Peyer's patch (tissue), 4 donors: ENCODE measurements around the gene KATNA1. TPM values are rescaled to one million over a fixed set of nuclear protein-coding genes. Genes with fewer than 3 reads are reported as not detected.

Experiments
- DNase-seq, 3 donors: peaks; one replicate each; pipeline ENCODE4 v3.0.0-alpha.2; 2017 to 2019
- H3K27ac ChIP-seq, 4 donors: fragments of 200-600 bp; sonication (generic); one replicate each; pipeline ENCODE4 v1.5.1; 2016 to 2019
- H3K27me3 ChIP-seq, 2 donors: fragments of 200-600 bp; sonication (generic); one replicate each; pipeline ENCODE4 v1.5.1; 2019
- H3K36me3 ChIP-seq, 3 donors: fragments of 200-600 bp; sonication (generic); one replicate each; pipeline ENCODE4 v1.5.1; 2016 to 2019
- H3K4me1 ChIP-seq, 4 donors: fragments of 200-600 bp; sonication (generic); one replicate each; pipeline ENCODE4 v1.5.1; 2016 to 2019
- H3K4me3 ChIP-seq, 4 donors: fragments of 200-600 bp; sonication (generic); 1 replicate in 3 of 4; 2 replicates in 1 of 4; pipeline ENCODE4 v1.5.1; 2016 to 2019; ENCODE audit warnings: mild to moderate bottlenecking in 1 of 4
- H3K9me3 ChIP-seq, 4 donors: fragments of 200-600 bp; sonication (generic); one replicate each; pipeline ENCODE4 v1.5.1; 2016 to 2019; ENCODE audit warnings: mild to moderate bottlenecking in 1 of 4
- CTCF ChIP-seq, 6 experiments: fragments of 450-650 bp in 4 of 6; fragments of 200-600 bp in 2 of 6; sonication (generic) in 1 of 6; IDR thresholded peaks; one replicate each; pipeline ENCODE4 v1.5.1; 2017 to 2019; ENCODE audit warnings: antibody characterized with exemption in 6 of 6, mild to moderate bottlenecking in 3 of 6, moderate library complexity in 1 of 6
- POLR2A ChIP-seq, 2 donors: fragments of 450-650 bp; IDR thresholded peaks; one replicate each; pipeline ENCODE4 v1.5.1; 2017; ENCODE audit warnings: antibody characterized with exemption in 2 of 2, mild to moderate bottlenecking in 2 of 2, moderate library complexity in 2 of 2
- total RNA-seq, 4 donors: library from RNA; depleted of rRNA; stranded (reverse); fragments of >200 nt; gene quantifications; one replicate each; pipeline ENCODE4 v1.1.0, GENCODE V29; 2016

The KATNA1 gene
- total RNA-seq, 4 donors from 2014 or later, result 10.3 to 33.8 (median 15.0) TPM

- no peak overlapping the region for H3K4me3 ChIP-seq
- no peaks in the 10 kb centered on the region for H3K27me3 ChIP-seq
- H3K9me3 ChIP-seq, result no peaks in the 10 kb centered on the region
- DNase-seq, result no peak
- TF ChIP-seq CTCF (IDR thresholded peaks at IDR 0.05) (no peak), POLR2A (IDR thresholded peaks at IDR 0.05) (no peak)
- peaks cover 0 to 5% (median 0%) of the 10 kb centered on the region in 3 donors for H3K36me3 ChIP-seq
- no peaks in the 10 kb centered on the region for H3K4me1 ChIP-seq
- no peak overlapping the region for H3K27ac ChIP-seq
Observed at GRCh38 chr6:149608381-149608982, 40.0 kb downstream of the KATNA1 start.

DNA sequence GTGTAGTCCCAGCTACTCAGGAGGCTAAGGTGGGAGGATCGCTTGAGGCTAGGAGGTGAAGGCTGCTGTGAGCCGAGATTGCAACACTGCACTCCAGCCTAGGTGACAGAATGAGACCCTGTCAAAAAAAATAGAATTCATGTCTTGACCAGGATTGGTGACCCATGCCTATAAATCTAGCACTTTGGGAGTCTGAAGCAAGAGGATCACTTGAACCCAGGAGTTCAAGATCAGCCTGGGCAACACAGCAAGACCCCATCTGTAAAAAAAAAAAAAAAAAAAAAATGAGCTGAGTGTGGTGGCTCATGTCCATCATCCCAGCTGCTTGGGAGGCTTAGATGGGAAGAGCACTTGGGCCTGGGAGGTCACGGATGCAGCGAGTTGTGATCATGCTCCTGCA, 48.0 kb downstream of the KATNA1 start:
- H3K4me3 ChIP-seq, result no peak overlapping the region
- no peaks in the 10 kb centered on the region for H3K27me3 ChIP-seq
- no peak overlapping the region for H3K27ac ChIP-seq
- H3K36me3 ChIP-seq, result peaks cover 0 to 48% (median 0%) of the 10 kb centered on the region in 3 donors
- H3K4me1 ChIP-seq, result no peaks in the 10 kb centered on the region
- no peaks in the 10 kb centered on the region for H3K9me3 ChIP-seq
- TF ChIP-seq POLR2A (IDR thresholded peaks at IDR 0.05) (no peak), CTCF (IDR thresholded peaks at IDR 0.05) (no peak)
- DNase-seq, result no peak

DNA sequence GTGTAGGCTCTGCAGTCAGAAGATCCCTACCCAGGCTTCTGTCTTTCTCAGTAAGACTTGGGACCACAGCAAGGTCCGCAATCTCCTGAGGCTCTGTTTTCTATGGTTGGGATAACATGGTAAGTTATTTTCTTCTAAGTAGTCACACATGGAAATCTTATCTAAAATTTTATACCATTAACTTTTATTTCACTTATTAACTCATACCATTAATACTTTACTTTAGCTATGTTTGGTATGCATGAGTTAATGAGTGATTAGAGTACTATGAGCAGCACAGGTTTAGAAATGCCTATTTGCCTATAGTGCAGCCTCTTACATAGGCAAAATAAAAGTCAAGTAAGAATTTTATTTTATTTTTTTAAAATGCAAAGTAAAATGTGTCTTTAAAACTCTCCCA, 55.1 kb downstream of the KATNA1 start:
- no peaks in the 10 kb centered on the region for H3K4me1 ChIP-seq
- no peak overlapping the region for H3K27ac ChIP-seq
- no peak for DNase-seq

DNA sequence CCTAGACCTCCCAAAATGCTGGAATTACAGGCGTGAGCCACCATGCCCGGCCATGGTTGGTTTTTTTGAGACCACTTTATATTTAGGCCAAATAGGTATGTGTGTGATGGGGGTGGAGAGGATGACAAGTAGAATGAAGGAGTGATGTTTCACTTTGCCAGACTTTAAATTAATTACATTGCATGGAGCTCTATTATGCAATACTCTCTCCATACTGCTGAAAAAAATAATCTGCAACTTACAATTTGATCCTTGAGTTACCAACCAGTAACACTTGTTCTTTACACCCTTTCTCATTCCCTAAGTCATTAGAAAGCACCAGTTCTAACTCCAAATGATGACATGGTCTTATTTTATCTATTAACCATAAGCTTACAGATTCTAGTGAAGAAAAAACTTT, 55.5 kb downstream of the KATNA1 start:
- H3K27ac ChIP-seq, result no peak overlapping the region
- no peak overlapping the region for H3K4me3 ChIP-seq
- DNase-seq, result no peak
- H3K27me3 ChIP-seq, result no peaks in the 10 kb centered on the region
- TF ChIP-seq POLR2A (IDR thresholded peaks at IDR 0.05), result no peak
- TF ChIP-seq CTCF (IDR thresholded peaks at IDR 0.05), result no peak
- no peaks in the 10 kb centered on the region for H3K4me1 ChIP-seq
- H3K9me3 ChIP-seq, result no peaks in the 10 kb centered on the region
- peaks cover 0 to 69% (median 0%) of the 10 kb centered on the region in 3 donors for H3K36me3 ChIP-seq

More for the DNA sequence above, 55.1 kb downstream of the KATNA1 start:
- TF ChIP-seq CTCF (IDR thresholded peaks at IDR 0.05) (no peak), POLR2A (IDR thresholded peaks at IDR 0.05) (no peak)
- H3K27me3 ChIP-seq, result no peaks in the 10 kb centered on the region
- H3K36me3 ChIP-seq, result peaks cover 0 to 71% (median 0%) of the 10 kb centered on the region in 3 donors
- H3K4me3 ChIP-seq, result no peak overlapping the region
- no peaks in the 10 kb centered on the region for H3K9me3 ChIP-seq

DNA sequence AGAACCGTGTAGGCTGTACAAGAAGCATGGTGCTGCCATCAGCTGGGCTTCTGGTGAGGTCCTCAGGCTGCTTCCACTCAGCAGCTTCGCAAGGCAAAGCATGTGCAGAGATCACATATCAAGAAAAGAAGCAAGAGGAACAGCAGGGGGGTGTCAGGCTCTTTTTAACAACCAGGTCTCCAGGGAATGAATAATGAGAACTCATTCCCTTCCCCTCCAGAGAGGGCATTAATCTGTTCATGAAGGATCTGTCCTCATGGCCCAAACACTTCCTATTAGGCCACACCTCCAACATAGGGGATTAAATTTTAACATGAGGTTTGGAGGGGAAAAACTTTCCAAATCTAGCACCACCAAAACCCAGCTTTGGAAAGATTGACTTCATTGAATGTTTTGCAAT, 62.4 kb downstream of the KATNA1 start:
- DNase-seq, result no peak
- Histone ChIP-seq H3K27me3 (no peaks in the 10 kb centered on the region), H3K9me3 (no peaks in the 10 kb centered on the region), H3K36me3 (peaks cover 0 to 62% (median 0%) of the 10 kb centered on the region in 3 donors), H3K4me1 (no peaks in the 10 kb centered on the region), H3K4me3 (no peak overlapping the region), H3K27ac (no peak overlapping the region)
- TF ChIP-seq POLR2A (IDR thresholded peaks at IDR 0.05) (no peak), CTCF (IDR thresholded peaks at IDR 0.05) (no peak)
